D721Med (cell line): Measurements from ENCODE around the gene CPTP.

Experiments used
- DNase-seq: peaks from one replicate; pipeline ENCODE4 v3.0.0; 2011; ENCODE audit warnings: low spot score; ENCODE audit not compliant: insufficient read length
- FAIRE-seq: peaks from 2 replicates; lab custom pipeline; 2011; peaks lifted over from hg19 to GRCh38; lab: Jason Lieb, UNC
- TF ChIP-seq, protein P1 (sequence below): IDR thresholded peaks from 2 replicates; pipeline ENCODE4 v1.5.1; 2012; ENCODE audit warnings: mild to moderate bottlenecking, control low read depth; ENCODE audit not compliant: insufficient read depth; ENCODE audit errors: missing control alignments

CPTP gene

DNA sequence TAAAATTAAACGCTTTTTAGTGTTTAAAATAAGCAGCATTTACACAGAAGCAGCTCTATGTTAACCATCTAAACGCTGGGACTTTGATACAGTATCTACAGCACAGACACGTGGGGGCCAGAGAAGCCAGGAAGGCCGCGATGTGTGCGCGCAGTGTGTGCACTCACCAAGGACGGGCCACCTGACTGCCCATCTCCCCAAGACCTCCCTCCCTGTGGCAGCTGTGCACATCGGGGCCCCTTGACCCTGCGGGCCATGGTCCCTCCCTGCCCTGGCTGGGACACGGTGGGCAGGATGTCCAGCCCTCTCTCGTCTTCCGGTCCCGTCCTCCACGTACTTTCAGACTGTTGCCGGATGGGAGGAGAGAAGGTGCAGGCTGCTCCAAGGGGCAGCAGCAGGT is 10.7 kb downstream of the CPTP start:
- FAIRE-seq, result no peak

DNA sequence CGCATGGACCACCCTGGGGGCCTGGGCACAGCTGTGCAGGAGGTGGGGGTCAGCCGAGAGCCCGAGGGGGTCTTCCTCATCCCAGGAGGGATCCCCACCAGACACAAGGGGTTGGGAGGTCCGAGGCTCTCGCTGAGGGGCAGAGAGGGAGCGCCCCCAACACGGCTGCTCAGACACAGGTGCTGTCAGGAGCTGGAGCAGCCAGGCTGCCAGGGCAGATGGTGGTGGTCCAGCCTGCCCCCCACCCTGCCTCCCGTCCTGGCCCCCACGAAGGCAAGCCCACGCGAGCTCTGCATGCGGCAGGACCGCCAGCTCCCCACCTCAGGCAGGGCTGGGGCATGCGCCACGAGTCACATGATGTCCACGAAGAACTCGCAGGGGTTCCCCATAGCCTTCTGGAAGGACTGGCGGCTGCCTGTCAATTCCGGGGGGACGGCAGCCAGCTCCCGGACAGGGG is 11.2 kb downstream of the CPTP start:
- FAIRE-seq, result no peak
- no peak for DNase-seq
- TF ChIP-seq, protein P1, sequence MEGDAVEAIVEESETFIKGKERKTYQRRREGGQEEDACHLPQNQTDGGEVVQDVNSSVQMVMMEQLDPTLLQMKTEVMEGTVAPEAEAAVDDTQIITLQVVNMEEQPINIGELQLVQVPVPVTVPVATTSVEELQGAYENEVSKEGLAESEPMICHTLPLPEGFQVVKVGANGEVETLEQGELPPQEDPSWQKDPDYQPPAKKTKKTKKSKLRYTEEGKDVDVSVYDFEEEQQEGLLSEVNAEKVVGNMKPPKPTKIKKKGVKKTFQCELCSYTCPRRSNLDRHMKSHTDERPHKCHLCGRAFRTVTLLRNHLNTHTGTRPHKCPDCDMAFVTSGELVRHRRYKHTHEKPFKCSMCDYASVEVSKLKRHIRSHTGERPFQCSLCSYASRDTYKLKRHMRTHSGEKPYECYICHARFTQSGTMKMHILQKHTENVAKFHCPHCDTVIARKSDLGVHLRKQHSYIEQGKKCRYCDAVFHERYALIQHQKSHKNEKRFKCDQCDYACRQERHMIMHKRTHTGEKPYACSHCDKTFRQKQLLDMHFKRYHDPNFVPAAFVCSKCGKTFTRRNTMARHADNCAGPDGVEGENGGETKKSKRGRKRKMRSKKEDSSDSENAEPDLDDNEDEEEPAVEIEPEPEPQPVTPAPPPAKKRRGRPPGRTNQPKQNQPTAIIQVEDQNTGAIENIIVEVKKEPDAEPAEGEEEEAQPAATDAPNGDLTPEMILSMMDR, result no peak

More for the DNA sequence above, 10.7 kb downstream of the CPTP start:
- DNase-seq, result no peak
- TF ChIP-seq, protein P1, result no peak

GRCh38 chr1:1336446-1336845 is 11.8 kb downstream of the CPTP start:
- no peak for FAIRE-seq
- TF ChIP-seq, protein P1, result no peak

GRCh38 chr1:1336931-1337792 is 12.6 kb downstream of the CPTP start:
- FAIRE-seq (no peak), DNase-seq (no peak)
- TF ChIP-seq, protein P1, result no peak

More at GRCh38 chr1:1336446-1336845, 11.8 kb downstream of the CPTP start:
- no peak for DNase-seq

GRCh38 chr1:1337793-1338147 is 13.2 kb downstream of the CPTP start:
- FAIRE-seq (no peak), DNase-seq (no peak)
- TF ChIP-seq, protein P1, result no peak

- DNase-seq, result no peak
- FAIRE-seq, result no peak
- TF ChIP-seq, protein P1, result no peak
Observed at GRCh38 chr1:1338278-1338677, 13.7 kb downstream of the CPTP start.

- no peak for FAIRE-seq
- TF ChIP-seq, protein P1, result no peak
- DNase-seq, result no peak
Observed at GRCh38 chr1:1340185-1340584, 15.6 kb downstream of the CPTP start.
